GM18517 (cell line): ENCODE measurements around the gene BAIAP2.

Experiments
- ATAC-seq: cut with Tn5 transposase; IDR thresholded peaks from one replicate; pipeline ENCODE4 v1.9.1; 2021; ENCODE audit warnings: mild to moderate bottlenecking, moderate library complexity; ENCODE audit not compliant: unreplicated experiment

Gene BAIAP2

DNA sequence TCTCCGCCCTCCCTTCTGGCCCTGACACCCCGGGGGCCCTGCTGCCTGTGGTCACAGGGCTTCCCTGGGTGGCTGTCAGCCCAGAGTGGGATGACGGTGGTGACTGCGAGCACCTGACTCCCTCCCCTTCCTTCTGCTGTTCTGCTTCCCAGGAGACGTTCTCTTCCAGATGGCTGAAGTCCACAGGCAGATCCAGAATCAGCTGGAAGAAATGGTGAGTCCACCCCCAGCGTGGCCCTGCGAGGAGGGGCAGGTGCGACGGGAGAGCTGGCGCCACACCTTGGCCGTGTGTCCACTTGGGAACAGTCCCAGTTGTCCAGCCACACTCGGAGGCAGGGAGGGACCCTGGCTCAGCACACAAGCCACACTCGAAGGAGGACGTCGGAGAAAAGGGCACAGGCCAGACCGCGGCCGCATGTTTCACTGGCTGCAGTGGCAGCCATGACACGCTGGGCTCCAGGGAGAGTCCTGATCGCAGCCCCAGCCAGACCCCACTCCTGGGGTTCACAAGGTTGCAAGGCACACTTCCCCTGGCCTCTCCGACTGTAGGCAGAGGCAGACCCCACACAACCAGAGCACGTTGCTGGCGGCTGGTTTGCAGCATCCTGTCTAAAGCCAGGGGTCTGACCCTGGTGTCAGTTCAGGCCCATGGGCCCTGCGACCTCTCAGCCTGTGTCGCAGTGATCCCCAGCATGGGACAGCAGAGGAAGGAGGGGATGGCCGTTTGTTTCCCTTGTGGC, 49.9 kb downstream of the BAIAP2 start:
- no peak for ATAC-seq

DNA sequence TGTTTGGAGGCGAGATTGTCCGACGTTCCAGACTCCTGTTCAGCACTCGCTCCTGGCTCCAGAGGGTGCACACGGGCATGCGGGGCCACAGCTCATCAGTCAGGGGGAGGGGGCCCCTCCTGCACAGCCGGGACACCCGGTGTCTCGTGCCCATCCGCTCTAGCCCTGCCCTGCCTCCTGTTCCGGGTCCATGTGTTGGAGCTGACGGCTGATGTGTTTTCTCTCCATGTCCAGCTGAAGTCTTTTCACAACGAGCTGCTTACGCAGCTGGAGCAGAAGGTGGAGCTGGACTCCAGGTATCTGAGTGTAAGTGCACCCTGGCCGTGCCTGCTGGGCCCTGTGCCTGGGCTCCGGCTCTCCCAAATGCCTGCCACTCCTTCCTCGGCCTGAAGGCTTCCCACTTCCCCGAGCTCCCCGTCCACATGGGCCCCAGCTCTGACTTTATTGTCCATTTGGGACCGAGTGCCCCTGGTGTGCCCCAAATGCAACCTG, 50.5 kb downstream of the BAIAP2 start:
- no peak for ATAC-seq

DNA sequence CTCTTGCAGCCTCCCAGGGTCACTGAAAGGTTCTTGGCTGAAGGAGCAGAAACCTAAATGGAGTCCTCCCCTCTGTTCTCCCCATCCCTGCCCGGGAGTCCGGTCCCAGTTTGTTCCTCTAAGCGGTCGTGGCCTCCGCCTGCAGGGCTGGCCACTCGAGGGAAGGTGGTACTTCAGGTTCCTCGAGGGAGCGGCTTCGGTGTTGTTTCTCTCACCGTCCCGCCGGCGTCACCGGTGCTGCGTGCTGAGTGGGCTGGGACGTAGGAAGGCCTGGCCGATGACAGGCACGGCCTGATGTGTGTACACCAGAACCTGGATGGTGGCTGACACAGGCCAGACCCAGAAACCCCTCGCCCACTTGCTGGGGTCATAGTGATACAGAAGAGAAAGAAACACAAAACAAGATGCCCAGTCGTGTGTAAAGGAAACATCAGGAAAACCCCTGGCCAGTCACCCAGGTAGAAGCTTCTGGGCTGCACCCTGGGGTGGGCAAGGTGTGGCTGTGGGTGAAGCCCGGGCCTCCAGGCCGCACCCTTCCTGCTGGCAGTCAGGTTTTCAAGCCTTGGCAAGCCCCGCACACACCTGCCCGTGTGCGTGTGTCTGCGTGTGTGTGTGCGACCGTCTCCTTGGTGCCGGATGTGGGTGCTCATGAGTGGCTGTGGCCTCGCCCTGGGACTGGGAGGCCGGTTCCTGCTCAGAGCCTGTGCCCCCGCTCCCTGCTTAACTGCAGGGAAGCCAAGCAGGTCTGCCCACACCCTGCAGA, 52.0 kb downstream of the BAIAP2 start:
- no peak for ATAC-seq

DNA sequence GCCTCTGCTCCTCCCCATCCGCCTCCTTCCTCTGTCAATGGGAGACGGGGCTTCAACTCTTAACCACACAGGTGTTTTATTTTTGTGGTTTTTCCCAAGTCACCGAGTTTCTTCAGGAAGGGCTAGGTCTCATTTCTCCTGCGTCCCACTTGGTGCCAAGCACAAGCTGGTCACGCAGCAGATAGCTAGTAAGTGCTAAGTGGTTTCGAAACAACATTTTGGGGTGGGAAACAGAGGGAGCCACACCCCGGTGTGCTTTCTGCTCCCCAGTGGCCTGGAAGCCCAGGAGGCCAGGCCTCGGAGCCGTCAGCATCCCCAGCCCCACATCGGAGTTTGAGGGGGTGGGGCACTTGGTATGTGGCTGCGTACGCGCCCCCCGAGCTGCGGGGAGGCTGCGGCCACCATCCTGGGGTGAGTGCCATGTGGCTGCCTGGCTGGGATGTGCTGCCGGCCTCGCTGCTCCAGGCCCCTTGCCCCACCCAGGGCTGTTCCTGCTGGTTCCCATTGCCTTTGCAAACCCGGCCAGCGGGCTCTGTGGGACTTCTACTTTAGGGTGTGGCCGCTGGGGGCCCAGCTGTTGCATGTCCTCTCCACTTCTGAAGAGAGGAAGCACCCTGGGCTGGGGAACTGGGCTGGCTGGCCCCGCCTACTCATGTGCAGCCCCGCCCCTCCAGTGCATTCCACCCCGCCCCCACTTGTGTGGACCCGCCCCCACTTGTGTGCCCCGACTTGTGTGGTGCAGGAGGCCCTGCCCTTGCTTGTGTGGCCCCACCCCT, 55.6 kb downstream of the BAIAP2 start:
- ATAC-seq, result no peak

DNA sequence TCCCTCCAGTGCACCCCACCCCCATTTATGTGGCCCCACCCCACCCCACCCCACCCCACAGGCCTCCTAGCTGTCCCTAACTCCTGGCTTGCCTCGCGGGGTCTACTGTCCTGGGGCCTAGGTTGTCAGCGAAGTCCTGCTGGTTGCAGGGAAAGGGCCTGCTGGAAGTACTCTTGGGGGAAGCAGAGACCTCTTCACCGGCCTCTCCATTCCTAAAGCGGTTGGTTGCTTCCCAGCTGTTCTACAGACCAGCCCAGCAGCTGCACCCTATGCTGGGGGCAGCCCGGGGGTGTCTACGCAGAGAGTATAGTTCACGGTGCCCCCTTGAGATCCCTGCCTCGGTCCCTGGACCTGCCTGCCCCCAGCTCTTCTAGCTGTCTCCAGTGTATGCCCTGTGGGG, 56.2 kb downstream of the BAIAP2 start:
- ATAC-seq, result no peak

DNA sequence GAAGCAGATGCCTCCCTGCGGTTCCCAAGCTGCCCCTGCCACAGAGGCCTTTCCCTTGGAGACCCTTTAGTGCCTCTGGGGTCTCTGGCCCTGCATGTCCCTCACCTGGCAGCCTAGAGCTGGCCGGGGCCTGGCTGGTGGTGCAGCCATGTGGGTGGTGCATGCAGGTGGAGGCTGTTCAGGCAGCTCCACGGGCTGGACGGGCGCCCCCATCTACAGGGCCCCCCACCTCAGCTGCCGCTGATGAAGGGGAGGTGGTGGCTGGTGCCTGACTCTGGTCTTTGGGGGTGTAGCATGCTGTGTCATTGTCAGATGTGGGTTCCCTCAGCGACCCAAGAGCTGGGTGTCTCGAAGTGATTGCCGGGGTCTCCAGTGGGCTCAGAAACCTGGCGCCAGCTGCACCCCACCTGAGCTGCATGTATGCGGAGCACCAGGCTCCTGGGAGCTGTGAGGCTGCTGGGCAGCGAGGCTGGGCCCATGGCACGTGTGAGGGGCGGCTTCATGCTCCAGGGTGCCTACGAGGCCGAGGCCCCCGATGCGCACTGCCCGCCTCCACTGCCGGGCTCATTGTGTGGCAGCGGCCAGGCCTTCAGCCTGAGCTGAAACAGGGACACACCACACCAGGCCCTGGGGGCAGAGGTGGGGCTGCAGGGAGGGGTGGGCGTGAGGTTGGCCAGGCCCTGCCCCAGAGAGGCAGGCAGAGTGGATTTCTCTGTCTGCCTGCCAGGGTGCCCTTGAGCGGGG, 57.0 kb downstream of the BAIAP2 start:
- no peak for ATAC-seq

DNA sequence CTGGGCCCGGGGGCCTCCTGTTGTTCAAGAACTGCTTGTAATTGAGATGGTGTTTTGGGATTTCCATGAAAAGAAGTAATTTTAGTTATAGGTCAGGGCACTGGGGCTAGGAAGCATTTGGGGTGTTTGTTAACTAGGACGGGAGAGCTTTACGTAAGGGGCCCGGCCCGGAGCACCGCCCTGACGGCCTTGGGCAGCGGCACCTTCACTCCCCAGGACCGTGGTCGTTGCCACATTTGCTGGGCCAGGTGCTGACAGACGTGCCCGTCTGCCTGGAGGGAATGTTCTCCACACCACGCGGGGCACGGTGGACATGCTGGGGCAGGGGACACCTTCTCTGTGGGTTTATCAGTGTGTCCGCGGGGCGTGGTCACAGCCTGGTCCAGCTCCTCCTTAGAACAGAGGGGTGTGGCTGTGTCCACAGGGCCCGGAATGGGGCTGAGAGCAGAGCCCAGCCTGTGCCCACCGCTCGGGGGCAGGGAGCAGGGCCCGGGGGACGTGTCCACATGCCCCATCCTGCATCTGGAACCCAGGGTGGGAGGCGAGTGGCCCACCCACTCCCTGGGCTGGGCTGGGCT, 57.7 kb downstream of the BAIAP2 start:
- ATAC-seq, result no peak

DNA sequence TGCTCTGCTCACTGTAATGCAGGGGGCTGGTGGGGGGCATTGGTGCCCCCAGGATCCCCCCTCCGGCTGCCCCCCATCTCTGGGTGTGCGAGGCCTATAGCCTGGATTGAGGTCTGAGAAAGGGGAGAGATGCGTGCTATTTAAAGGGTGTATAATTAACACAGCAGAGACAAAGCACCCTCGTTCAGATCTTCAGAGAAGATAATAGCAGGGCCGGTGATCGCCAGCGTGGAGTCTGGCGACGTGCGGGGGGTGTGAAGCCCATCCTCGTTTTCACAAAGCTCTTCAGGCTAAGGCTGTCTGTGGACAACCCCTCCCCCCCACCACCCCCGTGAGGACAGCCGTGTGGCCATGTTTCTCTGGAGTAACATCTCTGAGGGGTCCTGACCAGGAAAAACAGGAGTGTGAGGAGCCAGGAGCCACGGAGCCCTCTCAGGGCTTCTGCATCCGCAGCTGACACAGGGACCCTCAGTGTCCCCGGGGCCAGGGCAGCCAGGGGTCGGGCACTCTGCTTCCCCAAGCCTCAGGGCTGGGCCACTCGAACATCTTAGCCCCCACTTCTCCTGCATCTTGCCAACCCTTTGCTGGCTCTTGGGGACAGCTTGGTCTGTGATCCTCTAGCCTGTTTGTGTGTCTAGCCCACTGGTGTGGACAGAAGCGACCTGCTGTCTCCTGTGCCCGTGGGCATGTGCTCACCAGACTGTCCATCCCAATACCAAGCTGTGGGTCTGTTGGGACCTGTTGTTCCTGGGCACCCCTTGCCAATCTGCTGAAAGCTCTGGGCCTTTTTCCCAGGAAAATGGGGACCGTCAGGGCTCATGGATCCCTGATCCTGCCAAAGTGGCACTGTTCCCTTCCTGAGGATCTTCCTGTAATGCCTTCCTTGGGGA, 58.9 kb downstream of the BAIAP2 start:
- no peak for ATAC-seq

DNA sequence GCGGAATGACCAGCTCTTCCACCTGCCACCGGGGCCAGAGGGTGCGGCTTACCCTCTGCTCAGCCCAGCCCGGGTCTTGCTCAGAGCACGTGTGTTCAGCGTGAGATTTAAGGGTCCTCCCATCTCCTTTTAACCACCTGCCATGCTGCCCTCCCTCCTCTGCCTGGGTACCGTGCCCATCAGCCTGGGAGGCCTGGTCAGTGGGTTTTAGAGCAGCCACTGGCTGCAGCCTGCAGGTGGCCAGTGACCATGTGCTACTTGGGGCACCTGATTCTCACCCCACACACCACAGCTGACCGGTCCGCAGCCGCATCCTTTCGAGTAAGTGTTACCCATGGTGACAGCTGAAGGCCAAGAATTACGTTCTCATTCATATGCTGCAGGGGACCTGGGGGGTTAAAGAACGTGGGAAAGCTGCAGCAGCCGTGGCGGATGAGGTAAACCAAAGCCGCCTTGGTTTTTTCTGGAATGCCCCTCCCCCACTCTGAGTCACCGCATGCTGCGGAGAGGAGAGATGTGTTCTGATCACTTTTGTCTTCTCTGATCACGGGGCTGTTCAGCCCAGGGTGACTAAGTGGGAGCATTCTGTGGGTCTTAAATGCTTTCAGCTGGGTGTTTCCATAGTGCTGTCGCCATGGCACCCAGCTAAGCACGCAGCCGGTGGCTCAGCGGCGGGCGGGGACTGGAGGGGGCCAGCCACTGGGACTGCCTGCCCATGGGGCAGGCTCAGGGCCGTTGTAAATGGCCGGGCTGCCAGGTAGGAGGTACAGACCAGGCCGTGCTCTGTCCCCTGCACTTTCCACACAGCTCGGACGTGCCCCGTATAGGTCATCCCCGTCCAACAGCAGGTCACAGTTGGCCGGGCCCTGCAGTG, 59.8 kb downstream of the BAIAP2 start:
- ATAC-seq, result no peak

DNA sequence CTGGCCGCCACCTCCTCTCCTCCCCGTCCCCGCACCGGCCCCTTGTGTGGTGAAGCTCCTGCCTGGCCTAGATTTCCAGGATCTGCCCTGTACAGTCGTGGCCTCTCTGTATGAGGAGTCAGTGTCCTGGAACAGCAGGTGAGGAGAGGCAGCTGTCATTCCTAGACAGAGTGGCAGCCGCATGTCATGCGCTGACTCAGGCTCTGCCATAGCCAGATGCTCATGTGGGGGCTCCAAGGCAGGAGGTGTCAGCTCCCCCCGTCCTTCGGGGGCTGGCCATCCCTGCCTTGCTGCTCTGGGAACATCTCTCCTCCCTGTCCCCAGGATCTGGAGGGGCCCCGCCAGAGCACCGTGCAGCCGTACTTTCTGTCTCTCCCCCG, 60.4 kb downstream of the BAIAP2 start:
- no peak for ATAC-seq

DNA sequence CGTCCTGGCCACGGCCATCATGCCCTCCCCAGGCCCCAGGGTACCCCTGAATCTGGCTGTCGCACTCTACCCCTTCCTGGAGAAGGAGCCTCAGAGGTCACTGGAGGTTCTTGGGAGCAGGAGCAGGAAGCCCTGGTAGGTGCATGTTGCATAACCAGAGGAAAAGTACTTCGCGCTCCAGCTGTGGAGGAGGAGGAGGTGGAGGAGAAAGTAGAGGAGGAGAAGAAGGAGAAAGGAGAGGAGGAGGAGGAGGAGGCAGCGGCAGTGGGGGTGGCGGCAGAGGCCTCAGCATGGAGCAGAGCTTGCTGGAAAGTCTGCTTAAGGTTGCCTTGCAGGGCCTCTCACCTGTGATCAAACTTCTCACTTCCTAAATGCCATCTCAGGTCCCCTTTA, 61.8 kb downstream of the BAIAP2 start:
- no peak for ATAC-seq

DNA sequence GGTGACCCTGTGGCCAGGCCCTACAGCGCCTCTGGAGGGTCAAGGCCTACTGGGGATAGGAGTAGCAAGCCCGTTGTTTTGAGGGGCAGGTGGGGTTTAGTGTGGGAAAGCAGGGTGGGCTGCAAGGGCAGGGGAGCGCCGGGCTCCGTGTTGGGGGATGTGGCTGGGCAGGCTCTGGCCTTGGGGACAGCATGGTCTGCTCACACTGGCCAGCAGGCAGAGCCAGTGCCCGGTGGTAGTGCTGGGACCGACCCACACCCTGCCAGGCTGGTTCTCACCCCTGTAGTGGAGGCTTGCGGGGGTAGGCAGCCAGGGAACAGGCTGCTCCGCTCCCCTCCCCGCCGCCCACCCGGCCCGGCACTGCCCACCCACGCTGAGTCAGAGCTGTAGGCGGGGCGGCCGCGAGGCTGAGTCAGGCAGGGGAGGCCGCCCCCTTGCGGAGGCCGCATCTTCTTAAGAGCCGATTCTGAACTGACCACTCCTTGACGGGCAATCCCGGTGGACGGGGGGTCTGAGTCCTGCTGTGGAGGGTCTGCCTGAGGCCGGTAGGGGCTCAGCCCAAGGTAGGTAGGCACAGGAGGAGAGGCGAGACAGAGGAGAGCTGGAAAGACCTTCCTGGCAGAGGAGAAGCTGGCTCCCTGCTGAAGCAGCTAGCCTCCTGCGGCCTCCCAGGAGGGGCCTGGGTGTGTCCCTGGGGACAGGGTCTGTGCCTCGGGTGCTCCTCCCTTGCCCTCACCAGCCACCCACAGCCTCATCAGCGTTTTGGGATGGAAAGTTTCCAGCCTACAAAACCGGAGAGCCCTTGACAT, 62.4 kb downstream of the BAIAP2 start:
- no peak for ATAC-seq

DNA sequence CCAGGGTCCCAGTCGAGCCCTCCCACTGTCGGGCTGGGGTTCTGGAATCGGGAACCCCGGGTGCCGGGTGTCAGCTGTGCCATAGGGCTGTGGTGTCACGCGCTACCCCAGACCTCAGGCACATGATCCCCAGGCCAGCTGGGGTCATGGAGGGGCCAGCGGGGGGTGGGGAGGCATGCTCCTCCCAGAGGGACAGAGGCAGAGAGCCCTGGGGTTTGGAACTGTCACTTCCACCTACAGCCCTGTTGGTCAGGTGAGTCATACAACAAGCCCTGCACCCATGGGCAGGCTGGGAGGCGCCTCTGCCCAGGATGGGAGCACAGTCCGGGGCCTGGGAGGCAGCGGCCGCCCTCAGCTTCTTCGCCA, 63.0 kb downstream of the BAIAP2 start:
- ATAC-seq, result no peak

DNA sequence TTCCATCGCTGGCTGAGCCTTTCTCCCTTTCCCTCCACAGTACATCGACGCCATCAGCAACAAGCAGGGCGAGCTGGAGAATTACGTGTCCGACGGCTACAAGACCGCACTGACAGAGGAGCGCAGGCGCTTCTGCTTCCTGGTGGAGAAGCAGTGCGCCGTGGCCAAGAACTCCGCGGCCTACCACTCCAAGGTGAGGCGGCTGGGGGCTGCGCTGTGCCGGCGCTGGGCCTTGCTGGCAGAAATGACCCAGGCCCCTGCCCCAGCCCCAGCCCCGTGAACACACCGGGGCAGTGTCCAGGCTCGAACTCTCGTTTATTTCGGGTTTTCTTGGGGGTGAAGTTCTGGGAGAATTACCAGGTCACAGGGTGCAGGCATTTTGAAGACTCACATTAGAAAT, 64.9 kb downstream of the BAIAP2 start:
- no peak for ATAC-seq

DNA sequence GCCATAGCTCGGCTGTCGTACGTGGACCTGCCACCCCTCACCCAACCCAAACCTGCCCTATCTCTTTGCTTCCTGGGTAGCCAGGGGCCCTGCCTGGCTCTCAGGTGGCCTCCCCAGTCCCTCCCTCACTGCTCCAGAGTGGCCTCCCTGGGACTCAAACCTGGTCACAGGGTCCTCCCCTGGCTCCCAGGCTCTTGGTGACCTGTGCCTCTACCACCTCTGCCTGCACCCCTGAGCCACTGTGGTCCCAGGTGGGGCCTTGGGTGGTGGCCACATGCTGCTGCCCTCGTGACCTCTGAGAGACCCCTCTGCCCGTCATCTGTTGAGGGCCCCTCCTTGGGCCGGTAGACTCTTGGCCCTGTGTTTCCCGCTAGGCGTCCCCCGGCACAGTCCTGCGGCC, 65.7 kb downstream of the BAIAP2 start:
- ATAC-seq, result no peak

DNA sequence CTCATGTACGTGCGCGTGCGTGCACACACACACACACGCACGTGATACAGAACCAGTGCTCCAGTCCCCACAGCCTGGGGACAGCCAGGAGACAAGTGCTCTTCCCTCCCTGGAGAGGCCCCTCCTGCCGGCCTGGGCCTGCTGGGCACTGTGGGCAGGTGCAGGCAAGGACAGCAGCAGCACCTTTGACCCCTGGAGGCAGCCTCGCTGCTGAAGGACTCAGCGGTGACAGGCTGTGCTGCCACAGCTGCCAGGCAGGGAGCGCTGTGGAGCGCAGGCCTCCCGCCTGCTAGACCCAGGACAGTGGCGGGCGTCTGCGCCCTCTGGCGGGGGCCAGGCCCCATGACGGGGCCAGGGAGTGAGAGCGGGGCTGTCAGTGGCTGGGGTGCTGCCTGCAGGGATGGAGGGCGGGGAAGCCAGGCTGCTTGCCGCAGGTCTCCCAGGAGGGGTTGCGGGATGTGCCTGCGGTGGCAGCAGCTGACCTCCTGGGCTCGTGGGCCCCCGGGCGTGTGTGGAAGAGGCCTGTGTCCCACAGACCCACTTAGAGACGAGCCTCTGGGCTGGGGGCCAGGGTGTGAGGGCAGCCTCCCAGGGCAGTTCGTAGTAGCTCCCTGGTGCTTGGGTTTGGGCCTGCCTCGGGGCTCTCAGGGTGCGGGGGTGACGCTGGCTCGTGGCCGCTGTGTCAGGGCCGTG, 66.8 kb downstream of the BAIAP2 start:
- no peak for ATAC-seq

DNA sequence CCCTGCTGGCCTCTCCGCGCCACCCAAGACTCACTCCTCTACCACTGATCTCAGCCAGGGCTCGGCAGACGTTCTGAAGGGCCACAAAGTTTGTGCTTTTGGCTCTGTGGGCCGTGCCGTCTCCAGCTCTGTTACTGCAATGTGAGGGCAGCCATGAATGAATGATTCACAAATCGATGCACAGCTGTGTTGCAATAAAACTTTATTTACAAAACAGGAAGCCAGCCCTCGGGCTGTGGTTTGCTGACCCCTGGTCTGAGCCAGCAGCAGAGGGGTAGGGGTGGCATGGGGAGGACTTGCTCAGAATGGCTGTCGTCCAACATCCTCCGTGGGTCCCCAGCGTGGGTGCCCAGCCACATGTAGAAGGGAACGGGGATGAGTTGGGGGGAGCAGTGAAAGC, 67.4 kb downstream of the BAIAP2 start:
- no peak for ATAC-seq
